ENCODE measurements around the gene FN1. TPM values are rescaled to one million over a fixed set of nuclear protein-coding genes. Genes with fewer than 3 reads are reported as not detected.

FN1 gene
- total RNA-seq, 2 donors from 2014 or later = 115 to 315 TPM

GRCh38 chr2:215399067-215399716 lies 36.7 kb downstream of the FN1 start:
- H3K36me3 ChIP-seq = no peaks in the 10 kb centered on the region
- H3K9me3 ChIP-seq = no peaks in the 10 kb centered on the region
- intact Hi-C loops (cut with DNase I) = no loop called here
- no peak for TF ChIP-seq CTCF (IDR thresholded peaks at IDR 0.05)
- H3K27me3 ChIP-seq = no peaks in the 10 kb centered on the region
- no peaks in the 10 kb centered on the region for H3K4me1 ChIP-seq
- DNase-seq = no peak
- H3K9ac ChIP-seq (ENCODE audit: low read depth in 2 of 2, low read length in 2 of 2) = no peak overlapping the region
- H3K27ac ChIP-seq = no peak overlapping the region
- H3K4me3 ChIP-seq = no peak overlapping the region

- H3K36me3 ChIP-seq = no peaks in the 10 kb centered on the region
- no peak for TF ChIP-seq CTCF (IDR thresholded peaks at IDR 0.05)
- H3K27me3 ChIP-seq = no peaks in the 10 kb centered on the region
- intact Hi-C loops (cut with DNase I) = no loop called here
- DNase-seq = no peak
- no peak overlapping the region for H3K4me3 ChIP-seq
- H3K4me1 ChIP-seq = no peaks in the 10 kb centered on the region
- no peak overlapping the region for H3K27ac ChIP-seq
- H3K9me3 ChIP-seq = no peaks in the 10 kb centered on the region
- H3K9ac ChIP-seq (ENCODE audit: low read depth in 2 of 2, low read length in 2 of 2) = no peak overlapping the region
These were observed 38.1 kb downstream of the FN1 start for GRCh38 chr2:215397632-215398341.

GRCh38 chr2:215396595-215397313 lies 39.1 kb downstream of the FN1 start:
- TF ChIP-seq CTCF (IDR thresholded peaks at IDR 0.05) = no peak
- no peak for DNase-seq
- intact Hi-C loops (cut with DNase I) = no loop called here
- Histone ChIP-seq H3K9ac (ENCODE audit: low read depth in 2 of 2, low read length in 2 of 2) (no peak overlapping the region), H3K4me1 (no peaks in the 10 kb centered on the region), H3K27me3 (no peaks in the 10 kb centered on the region), H3K9me3 (no peaks in the 10 kb centered on the region), H3K4me3 (no peak overlapping the region), H3K36me3 (no peaks in the 10 kb centered on the region), H3K27ac (no peak overlapping the region)

GRCh38 chr2:215395687-215396460 lies 40.0 kb downstream of the FN1 start:
- no peak for DNase-seq
- Histone ChIP-seq H3K9ac (ENCODE audit: low read depth in 2 of 2, low read length in 2 of 2) (no peak overlapping the region), H3K27ac (no peak overlapping the region), H3K4me3 (no peak overlapping the region), H3K4me1 (no peaks in the 10 kb centered on the region), H3K9me3 (no peaks in the 10 kb centered on the region), H3K36me3 (no peaks in the 10 kb centered on the region), H3K27me3 (no peaks in the 10 kb centered on the region)
- no peak for TF ChIP-seq CTCF (IDR thresholded peaks at IDR 0.05)
- intact Hi-C loops (cut with DNase I) = no loop called here

GRCh38 chr2:215394102-215394805 lies 41.6 kb downstream of the FN1 start:
- H3K9ac ChIP-seq (ENCODE audit: low read depth in 2 of 2, low read length in 2 of 2) = no peak overlapping the region
- H3K9me3 ChIP-seq = no peaks in the 10 kb centered on the region
- H3K27ac ChIP-seq = no peak overlapping the region
- DNase-seq = no peak
- no peaks in the 10 kb centered on the region for H3K36me3 ChIP-seq
- TF ChIP-seq CTCF (IDR thresholded peaks at IDR 0.05) = no peak
- no peak overlapping the region for H3K4me3 ChIP-seq
- H3K4me1 ChIP-seq = no peaks in the 10 kb centered on the region
- intact Hi-C loops (cut with DNase I) = no loop called here
- H3K27me3 ChIP-seq = no peaks in the 10 kb centered on the region
